Adrenal gland (tissue), 5 donors: ENCODE data around the gene ZNF740.

Source experiments
- POLR2A ChIP-seq, 2 donors: fragments of 450-650 bp; IDR thresholded peaks; one replicate each; pipeline ENCODE4 v1.6.1; 2017; ENCODE audit warnings: antibody characterized with exemption in 2 of 2, mild to moderate bottlenecking in 2 of 2, moderate library complexity in 1 of 2
- TF ChIP-seq, protein P1 (sequence below), 6 experiments: fragments of 450-650 bp in 4 of 6; fragments of 200-600 bp in 2 of 6; sonication (generic) in 1 of 6; IDR thresholded peaks; 1 replicate in 5 of 6; 2 replicates in 1 of 6; pipeline versions ENCODE4 v1.5.1 to v1.8.0; 2016 to 2021; ENCODE audit warnings: antibody characterized with exemption in 6 of 6, mild to moderate bottlenecking in 2 of 6, moderate library complexity in 1 of 6
- donor health status: DM: no; HTN: no; CAD: no.

DNA sequence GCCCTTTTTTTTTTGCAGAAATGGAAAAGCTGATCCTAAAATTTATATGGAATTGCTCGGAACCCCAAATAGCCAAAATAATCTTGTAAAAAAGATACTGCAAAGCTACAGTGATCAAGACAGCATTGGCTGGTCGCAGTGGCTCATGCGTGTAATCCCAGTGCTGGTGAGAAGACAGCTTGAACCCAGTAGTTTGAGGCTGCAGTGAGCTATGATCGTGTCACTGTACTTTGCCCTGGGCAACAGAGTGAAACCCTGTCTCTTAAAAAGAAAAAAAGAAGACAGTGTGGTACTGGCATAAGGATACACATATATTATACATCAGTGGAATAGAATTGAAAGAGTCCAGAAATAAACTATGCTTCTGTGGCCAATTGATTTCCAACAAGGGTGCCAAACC, 21.1 kb downstream of the ZNF740 start:
- TF ChIP-seq, protein P1, sequence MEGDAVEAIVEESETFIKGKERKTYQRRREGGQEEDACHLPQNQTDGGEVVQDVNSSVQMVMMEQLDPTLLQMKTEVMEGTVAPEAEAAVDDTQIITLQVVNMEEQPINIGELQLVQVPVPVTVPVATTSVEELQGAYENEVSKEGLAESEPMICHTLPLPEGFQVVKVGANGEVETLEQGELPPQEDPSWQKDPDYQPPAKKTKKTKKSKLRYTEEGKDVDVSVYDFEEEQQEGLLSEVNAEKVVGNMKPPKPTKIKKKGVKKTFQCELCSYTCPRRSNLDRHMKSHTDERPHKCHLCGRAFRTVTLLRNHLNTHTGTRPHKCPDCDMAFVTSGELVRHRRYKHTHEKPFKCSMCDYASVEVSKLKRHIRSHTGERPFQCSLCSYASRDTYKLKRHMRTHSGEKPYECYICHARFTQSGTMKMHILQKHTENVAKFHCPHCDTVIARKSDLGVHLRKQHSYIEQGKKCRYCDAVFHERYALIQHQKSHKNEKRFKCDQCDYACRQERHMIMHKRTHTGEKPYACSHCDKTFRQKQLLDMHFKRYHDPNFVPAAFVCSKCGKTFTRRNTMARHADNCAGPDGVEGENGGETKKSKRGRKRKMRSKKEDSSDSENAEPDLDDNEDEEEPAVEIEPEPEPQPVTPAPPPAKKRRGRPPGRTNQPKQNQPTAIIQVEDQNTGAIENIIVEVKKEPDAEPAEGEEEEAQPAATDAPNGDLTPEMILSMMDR (IDR thresholded peaks at IDR 0.05) = no peak
- TF ChIP-seq POLR2A (IDR thresholded peaks at IDR 0.05) = no peak
